ENCODE data around the gene CCDC9B.

DNA sequence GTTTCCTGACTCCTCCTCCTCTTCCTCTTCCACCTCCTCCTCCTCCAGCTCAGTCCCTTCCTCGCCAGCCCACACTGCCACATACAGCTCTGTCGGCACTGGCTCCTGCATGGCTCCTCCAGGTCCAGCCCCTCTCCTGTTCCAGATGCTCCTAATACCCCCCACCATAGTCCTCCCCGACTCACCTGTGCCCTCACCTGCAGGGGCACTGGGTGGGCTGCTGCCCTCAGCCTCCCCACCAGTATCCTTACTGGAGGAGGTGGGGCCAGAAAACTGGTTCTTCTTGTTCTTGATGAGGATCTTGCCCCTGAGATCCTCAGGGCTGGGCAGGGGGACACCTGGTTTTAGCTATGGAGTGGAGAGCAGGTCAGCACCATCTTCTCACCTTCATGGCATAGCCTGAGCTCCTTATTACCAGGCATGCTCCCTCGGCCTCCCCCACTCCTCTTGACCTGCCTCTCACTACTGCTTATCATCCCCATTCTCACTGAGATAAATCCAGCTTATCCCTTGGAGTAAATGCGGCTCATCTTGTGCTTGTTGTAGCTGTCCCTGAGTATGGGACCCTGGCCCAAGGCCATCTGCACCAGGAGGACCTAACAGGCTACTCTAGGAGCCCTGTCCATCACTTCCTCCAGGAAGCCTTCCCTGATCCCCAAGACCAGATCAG is 44.0 kb downstream of the CCDC9B start:
- TF ChIP-seq CTCF (IDR thresholded peaks at IDR 0.05): no peak
- no peak for TF ChIP-seq POLR2A (IDR thresholded peaks at IDR 0.05)
